Spinal cord (tissue), 10 donors: ENCODE results near the gene DIP2B. TPM values are rescaled to one million over a fixed set of nuclear protein-coding genes. Genes with fewer than 3 reads are reported as not detected.

Experiments used
- DNase-seq, 6 donors: peaks; one replicate each; pipeline versions ENCODE4 v3.0.0 to v3.0.0-alpha.2; 2013 to 2015; ENCODE audit warnings: low spot score in 6 of 6, low read depth in 4 of 6
- H3K27ac ChIP-seq: one replicate; pipeline ENCODE4 v1.5.1; 2013; ENCODE audit warnings: low read depth, low read length, control low read depth
- H3K27me3 ChIP-seq: one replicate; pipeline ENCODE4 v1.6.1; 2013; ENCODE audit warnings: low read length; ENCODE audit not compliant: control insufficient read depth, insufficient read depth
- H3K36me3 ChIP-seq: one replicate; pipeline ENCODE4 v1.6.1; 2013; ENCODE audit warnings: low read length; ENCODE audit not compliant: control insufficient read depth, insufficient read depth
- H3K4me1 ChIP-seq: one replicate; pipeline ENCODE4 v1.6.1; 2013; ENCODE audit warnings: low read length; ENCODE audit not compliant: control insufficient read depth, insufficient read depth
- H3K4me3 ChIP-seq: one replicate; pipeline ENCODE4 v1.5.1; 2013; ENCODE audit warnings: low read depth, low read length, control low read depth
- H3K9me3 ChIP-seq: one replicate; pipeline ENCODE4 v1.6.1; 2013; ENCODE audit warnings: low read length; ENCODE audit not compliant: control insufficient read depth, insufficient read depth
- WGBS: methylation state at CpG from one replicate; pipeline ENCODE4 v1.1.5; 2013; ENCODE audit warnings: missing lambda C conversion rate; ENCODE audit not compliant: insufficient coverage; 5-methylcytosine and 5-hydroxymethylcytosine counted together
- polyA plus RNA-seq, 2 donors: library from polyadenylated mRNA; unstranded; fragments of 120-200 nt; gene quantifications; one replicate each; pipeline ENCODE4 v1.2.1, GENCODE V29; 2013; ENCODE audit not compliant: insufficient read length in 2 of 2
- total RNA-seq, 2 donors: library from RNA; depleted of rRNA in 1 of 2; stranded (reverse); fragments of 120-200 nt in 1 of 2; fragments of >200 nt in 1 of 2; gene quantifications; one replicate each; pipeline versions ENCODE4 v1.2.3 to v1.2.4, GENCODE V29; 2013 to 2014
- donor health status: healthy.

The DIP2B gene
- total and polyA plus RNA-seq, 4 donors, result 41.8 to 90.8 (median 54.0) TPM

DNA sequence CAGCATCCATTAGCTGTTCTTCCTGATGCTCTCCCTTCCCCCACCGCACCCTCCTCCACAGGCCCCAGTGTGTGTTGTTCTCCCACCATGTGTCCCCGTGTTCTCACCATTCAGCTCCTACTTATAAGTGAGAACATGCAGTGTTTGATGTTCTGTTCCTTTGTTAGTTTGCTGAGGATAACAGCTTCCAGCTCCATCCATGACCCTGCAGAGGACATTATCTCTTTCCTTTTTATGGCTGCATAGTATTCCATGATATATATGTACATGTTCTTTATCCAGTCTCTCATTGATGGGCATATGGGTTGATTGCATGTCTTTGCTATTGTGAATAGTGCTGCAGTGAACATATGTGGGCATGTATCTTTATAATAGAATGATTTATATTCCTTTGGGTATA lies 268.1 kb downstream of the DIP2B start:
- Histone ChIP-seq H3K36me3 (no peaks in the 10 kb centered on the region), H3K4me1 (no peaks in the 10 kb centered on the region), H3K9me3 (no peaks in the 10 kb centered on the region), H3K27me3 (no peaks in the 10 kb centered on the region), H3K27ac (no peak overlapping the region), H3K4me3 (no peak overlapping the region)
- no CpG with 5 or more reads among the region's 2 CpGs for WGBS
- no peak for DNase-seq

- WGBS, result no CpG with 5 or more reads among the region's 2 CpGs
- H3K9me3 ChIP-seq, result no peaks in the 10 kb centered on the region
- H3K4me1 ChIP-seq, result no peaks in the 10 kb centered on the region
- H3K36me3 ChIP-seq, result no peaks in the 10 kb centered on the region
- H3K27ac ChIP-seq, result no peak overlapping the region
- H3K27me3 ChIP-seq, result no peaks in the 10 kb centered on the region
- H3K4me3 ChIP-seq, result no peak overlapping the region
- DNase-seq, result no peak
These were observed 270.5 kb downstream of the DIP2B start for GRCh38 chr12:50775251-50775650.

DNA sequence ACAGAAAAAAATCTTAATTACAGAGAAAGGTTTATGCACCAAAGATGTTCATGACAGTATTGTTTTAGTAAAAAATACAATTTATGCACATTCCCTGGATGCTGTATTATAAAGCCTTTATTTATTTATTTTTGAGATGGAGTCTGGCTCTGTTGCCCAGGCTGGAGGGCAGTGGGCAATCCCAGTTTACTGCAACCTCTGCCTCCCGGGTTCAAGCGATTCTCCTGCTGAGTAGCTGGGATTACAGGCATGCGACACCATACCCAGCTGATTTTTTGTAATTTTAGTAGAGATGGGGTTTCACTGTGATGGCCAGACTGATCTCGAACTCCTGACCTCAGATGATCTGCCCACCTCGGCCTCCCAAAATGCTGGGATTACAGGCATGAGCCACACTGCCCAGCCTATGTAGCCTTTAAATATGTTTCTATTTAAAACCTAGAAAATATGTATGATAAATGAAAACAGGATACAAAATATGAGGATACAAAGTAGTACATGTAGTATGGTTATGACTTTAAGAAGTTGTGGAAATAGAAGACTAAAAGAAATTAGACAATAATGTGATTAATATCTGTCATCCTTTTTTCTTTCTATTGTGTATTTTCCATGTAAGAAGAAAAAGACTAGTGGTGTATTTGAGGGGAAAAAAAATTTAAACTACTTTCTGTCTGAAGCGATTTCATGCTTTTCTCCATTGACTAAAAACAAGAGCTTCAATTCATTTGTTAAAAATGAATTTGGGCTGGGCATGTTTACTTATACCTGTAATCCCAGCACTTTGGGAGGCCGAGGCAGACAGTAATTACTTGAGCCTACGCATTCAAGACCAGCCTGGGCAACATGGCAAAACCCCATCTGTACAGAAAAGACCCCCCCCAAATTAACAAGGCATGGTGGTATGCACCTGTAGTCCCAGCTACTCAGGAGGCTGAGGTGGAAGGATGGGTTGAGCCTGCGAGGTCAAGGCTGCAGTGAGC lies 272.3 kb downstream of the DIP2B start:
- DNase-seq, result no peak
- Histone ChIP-seq H3K4me1 (no peaks in the 10 kb centered on the region), H3K9me3 (no peaks in the 10 kb centered on the region), H3K27ac (no peak overlapping the region), H3K36me3 (peaks cover 9% of the 10 kb centered on the region), H3K4me3 (no peak overlapping the region), H3K27me3 (no peaks in the 10 kb centered on the region)
- WGBS, result 100% methylated on average over 2 of the region's 9 CpGs

DNA sequence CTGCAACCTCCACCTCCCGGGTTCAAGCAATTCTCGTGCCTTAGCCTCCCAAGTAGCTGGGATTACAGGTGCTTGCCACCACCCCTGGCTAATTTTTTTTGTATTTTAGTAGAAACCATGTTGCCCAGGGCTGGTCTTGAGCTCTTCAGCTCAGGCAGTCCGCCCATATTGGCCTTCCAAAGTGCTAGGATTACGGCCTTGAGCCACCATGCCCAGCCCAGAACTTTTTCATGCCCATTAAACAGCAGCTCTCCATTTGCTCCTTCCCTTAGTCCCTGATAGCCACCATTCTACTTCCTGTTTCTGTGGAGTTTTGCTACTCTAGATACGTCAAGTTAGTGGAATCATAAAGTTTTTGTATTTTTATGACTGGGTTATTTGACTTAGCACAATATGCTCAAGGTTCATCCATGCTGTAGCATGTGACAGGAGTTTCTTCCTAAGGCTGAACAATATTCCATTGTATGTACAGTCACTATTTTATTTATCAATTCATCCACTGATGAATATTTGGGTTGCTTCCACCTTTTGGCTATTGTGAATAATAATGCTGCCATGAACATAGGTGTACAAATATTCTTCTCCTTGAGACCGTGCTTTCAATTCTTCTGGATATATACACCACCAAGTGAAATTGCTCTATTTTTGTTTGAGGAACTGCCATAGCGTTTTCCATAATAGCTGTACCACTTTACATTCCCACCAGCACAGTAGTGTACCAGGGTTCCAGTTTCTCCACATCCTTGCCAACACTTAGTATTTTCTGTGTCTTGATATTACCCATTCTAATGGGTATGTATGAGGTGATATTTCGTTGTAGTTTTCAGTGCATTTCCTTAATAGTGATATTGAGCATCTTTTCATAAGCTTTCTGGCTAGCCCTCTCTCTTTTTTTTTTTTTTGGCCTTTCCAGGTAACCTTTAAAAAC lies 274.1 kb downstream of the DIP2B start:
- H3K4me3 ChIP-seq, result no peak overlapping the region
- no peaks in the 10 kb centered on the region for H3K4me1 ChIP-seq
- DNase-seq, result no peak
- WGBS, result 91% methylated on average over 4 of the region's 8 CpGs
- H3K27ac ChIP-seq, result no peak overlapping the region
- H3K9me3 ChIP-seq, result no peaks in the 10 kb centered on the region
- no peaks in the 10 kb centered on the region for H3K27me3 ChIP-seq
- H3K36me3 ChIP-seq, result peaks cover 9% of the 10 kb centered on the region

DNA sequence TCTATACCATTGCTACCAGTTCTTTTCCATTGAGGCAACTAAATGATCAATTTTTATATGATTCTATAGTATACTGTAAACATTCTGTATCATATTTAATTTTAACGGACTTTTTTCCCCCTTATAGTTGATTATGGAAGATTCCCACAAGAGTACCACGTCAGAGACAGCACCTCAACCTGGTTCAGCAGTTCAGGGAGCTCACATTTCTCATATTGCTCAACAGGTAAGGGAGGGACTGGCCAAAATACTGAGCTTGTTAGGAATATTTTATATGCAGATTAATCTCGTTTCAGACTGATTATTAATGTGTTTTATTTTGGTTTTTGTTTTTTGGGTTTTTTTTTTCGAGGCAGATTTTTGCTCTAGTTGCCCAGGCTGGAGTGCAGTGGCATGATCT lies 275.2 kb downstream of the DIP2B start:
- H3K27ac ChIP-seq, result no peak overlapping the region
- H3K4me3 ChIP-seq, result no peak overlapping the region
- WGBS, result 100% methylated on average over 2 of the region's 4 CpGs
- no peak for DNase-seq
- H3K27me3 ChIP-seq, result no peaks in the 10 kb centered on the region
- H3K4me1 ChIP-seq, result no peaks in the 10 kb centered on the region
- H3K9me3 ChIP-seq, result no peaks in the 10 kb centered on the region
- peaks cover 9% of the 10 kb centered on the region for H3K36me3 ChIP-seq

- no peaks in the 10 kb centered on the region for H3K9me3 ChIP-seq
- H3K4me3 ChIP-seq, result no peak overlapping the region
- peaks cover 14% of the 10 kb centered on the region for H3K36me3 ChIP-seq
- WGBS, result 96% methylated on average over 4 of the region's 4 CpGs
- H3K27me3 ChIP-seq, result no peaks in the 10 kb centered on the region
- no peaks in the 10 kb centered on the region for H3K4me1 ChIP-seq
- no peak for DNase-seq
- H3K27ac ChIP-seq, result no peak overlapping the region
These were observed 279.7 kb downstream of the DIP2B start for GRCh38 chr12:50784501-50784900.

- peaks cover 13% of the 10 kb centered on the region for H3K36me3 ChIP-seq
- no peaks in the 10 kb centered on the region for H3K27me3 ChIP-seq
- WGBS, result 100% methylated on average over 1 of the region's 3 CpGs
- no peak for DNase-seq
- H3K4me3 ChIP-seq, result no peak overlapping the region
- H3K27ac ChIP-seq, result no peak overlapping the region
- no peaks in the 10 kb centered on the region for H3K9me3 ChIP-seq
- H3K4me1 ChIP-seq, result no peaks in the 10 kb centered on the region
These were observed 280.7 kb downstream of the DIP2B start for GRCh38 chr12:50785406-50786001.

GRCh38 chr12:50786498-50787231 lies 281.9 kb downstream of the DIP2B start:
- Histone ChIP-seq H3K27me3 (no peaks in the 10 kb centered on the region), H3K27ac (no peak overlapping the region), H3K4me3 (no peak overlapping the region), H3K9me3 (no peaks in the 10 kb centered on the region), H3K36me3 (peaks cover 6% of the 10 kb centered on the region), H3K4me1 (no peaks in the 10 kb centered on the region)
- DNase-seq, result no peak
- no CpG with 5 or more reads among the region's 3 CpGs for WGBS

GRCh38 chr12:50787618-50788017 lies 282.8 kb downstream of the DIP2B start:
- Histone ChIP-seq H3K27ac (no peak overlapping the region), H3K27me3 (no peaks in the 10 kb centered on the region), H3K4me1 (no peaks in the 10 kb centered on the region), H3K9me3 (no peaks in the 10 kb centered on the region), H3K4me3 (no peak overlapping the region), H3K36me3 (peaks cover 4% of the 10 kb centered on the region)
- DNase-seq, result no peak
- 100% methylated on average over 1 of the region's 2 CpGs for WGBS
